HG02885 (cell line): ENCODE data around the gene OR4X2.
A peak's percentile ranks its signal among the peaks of the same experiment; 100 is the strongest.
"Not testable (repeated sequence)": the region's sequence is repeated elsewhere in the genome, so short reads cannot be mapped to it uniquely, and the experiment has no call there.

Experiments used
- ATAC-seq: cut with Tn5 transposase; IDR thresholded peaks from one replicate; pipeline ENCODE4 v1.9.1; 2021; ENCODE audit warnings: mild to moderate bottlenecking; ENCODE audit not compliant: unreplicated experiment, poor library complexity

OR4X2 gene

GRCh38 chr11:48244804-48245203 lies at the start of gene OR4X2:
Gene OR4X2 (plus strand): TSS chr11:48245104. CDS start chr11:48245104, 0 bp downstream.
- ATAC-seq = no peak

- no peak for ATAC-seq
These were observed 37.0 kb upstream of the OR4X2 start for GRCh38 chr11:48207881-48208280.

- no peak for ATAC-seq
These were observed 34.9 kb upstream of the OR4X2 start for GRCh38 chr11:48210052-48210451.

GRCh38 chr11:48216510-48216909 lies 28.4 kb upstream of the OR4X2 start, which contains the start of gene OR4B1:
Gene OR4B1 (plus strand): TSS chr11:48216810. CDS start chr11:48216810, 0 bp downstream.
- no peak for ATAC-seq

- ATAC-seq = no peak
These were observed 16.1 kb upstream of the OR4X2 start for GRCh38 chr11:48228761-48229160.

GRCh38 chr11:48230057-48230456 lies 14.8 kb upstream of the OR4X2 start:
- not testable (repeated sequence) for ATAC-seq

GRCh38 chr11:48237727-48238126 lies 7.2 kb upstream of the OR4X2 start:
- no peak for ATAC-seq

GRCh38 chr11:48242501-48242900 lies 2.4 kb upstream of the OR4X2 start:
- no peak for ATAC-seq

GRCh38 chr11:48248902-48249301 lies 4.0 kb downstream of the OR4X2 start:
- no peak for ATAC-seq

- peak; percentile 76 for ATAC-seq
These were observed 16.7 kb downstream of the OR4X2 start for GRCh38 chr11:48261600-48261999.

- no peak for ATAC-seq
These were observed 18.6 kb downstream of the OR4X2 start, which contains the start of gene OR4X1 for GRCh38 chr11:48263423-48263911. Gene OR4X1 (plus strand): TSS chr11:48263861. CDS start chr11:48263861, 0 bp downstream.

GRCh38 chr11:48270621-48271020 lies 25.7 kb downstream of the OR4X2 start:
- ATAC-seq = no peak

- ATAC-seq = no peak
These were observed 27.7 kb downstream of the OR4X2 start for GRCh38 chr11:48272606-48273005.
